ENCODE measurements around the gene BAHCC1.

- TF ChIP-seq POLR2A (IDR thresholded peaks at IDR 0.05; ENCODE audit: low read depth, low read length) (no peak), TAF1 (IDR thresholded peaks at IDR 0.05; ENCODE audit: borderline replicate concordance, low read depth, low read length) (no peak), POLR2AphosphoS5 (IDR thresholded peaks at IDR 0.05; ENCODE audit: low read depth, low read length) (no peak)
These were observed 4.4 kb downstream of the BAHCC1 start for GRCh38 chr17:81399481-81400153.

Measured in GM12892 (cell line).